Left ventricle myocardium inferior (tissue), 1 donor: Measurements from ENCODE around the gene ACSS3. TPM values are rescaled to one million over a fixed set of nuclear protein-coding genes. Genes with fewer than 3 reads are reported as not detected.
"Not testable (repeated sequence)": the region's sequence is repeated elsewhere in the genome, so short reads cannot be mapped to it uniquely, and the experiment has no call there.

Experiments used
- DNase-seq: peaks from one replicate; pipeline ENCODE4 v3.0.0-alpha.2; 2020
- H3K27ac ChIP-seq: fragments of 200-600 bp; replicated peaks from 2 replicates; pipeline ENCODE4 v1.8.0; 2021
- H3K27me3 ChIP-seq: fragments of 200-600 bp; 2 replicates; pipeline ENCODE4 v1.8.0; 2021; ENCODE audit warnings: low read depth
- H3K36me3 ChIP-seq: fragments of 200-600 bp; 2 replicates; pipeline ENCODE4 v1.8.0; 2021
- H3K4me1 ChIP-seq: fragments of 200-600 bp; 2 replicates; pipeline ENCODE4 v1.8.0; 2021
- H3K4me3 ChIP-seq: fragments of 200-600 bp; 2 replicates; pipeline ENCODE4 v1.8.0; 2021; ENCODE audit warnings: mild to moderate bottlenecking, moderate library complexity
- H3K9me3 ChIP-seq: fragments of 200-600 bp; replicated peaks from 2 replicates; pipeline ENCODE4 v1.8.0; 2021
- CTCF ChIP-seq: fragments of 200-600 bp; IDR thresholded peaks from 2 replicates; pipeline ENCODE4 v1.8.0; 2021; ENCODE audit warnings: antibody characterized with exemption, mild to moderate bottlenecking, borderline replicate concordance
- intact Hi-C: fragments of 100-400 bp; cut with micrococcal nuclease; formaldehyde crosslinking; loops from one replicate; pipeline ENCODE4 v1.11.0; 2022
- total RNA-seq: library from RNA; stranded (reverse); fragmentation: NEBNext Ultra II Directional; extraction: Animal tissue kit (Norgen Biotek cat#: 25700); gene quantifications from one replicate; pipeline ENCODE4 v1.2.1, GENCODE V29; 2021
- donor health status: DM: no; HTN: yes; CAD: no; lungs with severe emphysema.

ACSS3 gene
- total RNA-seq, 1 donor from 2014 or later = 24.5 TPM

GRCh38 chr12:81181691-81182090 is 103.8 kb downstream of the ACSS3 start:
- Histone ChIP-seq H3K27me3 (no peaks in the 10 kb centered on the region), H3K27ac (no peak overlapping the region), H3K4me3 (no peak overlapping the region), H3K9me3 (peaks cover 17% of the 10 kb centered on the region), H3K4me1 (no peaks in the 10 kb centered on the region), H3K36me3 (peaks cover 56% of the 10 kb centered on the region)
- intact Hi-C loops = no loop called here
- no peak for TF ChIP-seq CTCF
- DNase-seq = no peak

GRCh38 chr12:81187686-81188085 is 109.8 kb downstream of the ACSS3 start:
- intact Hi-C loops = no loop called here
- Histone ChIP-seq H3K4me3 (no peak overlapping the region), H3K27me3 (no peaks in the 10 kb centered on the region), H3K27ac (no peak overlapping the region), H3K4me1 (no peaks in the 10 kb centered on the region), H3K36me3 (peaks cover 25% of the 10 kb centered on the region), H3K9me3 (peaks cover 7% of the 10 kb centered on the region)
- no peak for DNase-seq
- TF ChIP-seq CTCF = no peak

- Histone ChIP-seq H3K9me3 (no peaks in the 10 kb centered on the region), H3K36me3 (peaks cover 9% of the 10 kb centered on the region), H3K27me3 (no peaks in the 10 kb centered on the region), H3K4me1 (no peaks in the 10 kb centered on the region), H3K27ac (no peak overlapping the region), H3K4me3 (no peak overlapping the region)
- DNase-seq = no peak
- intact Hi-C loops = no loop called here
- no peak for TF ChIP-seq CTCF
Observed at GRCh38 chr12:81196595-81196994, 118.7 kb downstream of the ACSS3 start.

GRCh38 chr12:81200561-81200960 is 122.7 kb downstream of the ACSS3 start:
- intact Hi-C loops, DNase-seq, H3K27me3 ChIP-seq, H3K27ac ChIP-seq, H3K36me3 ChIP-seq, H3K4me3 ChIP-seq, H3K4me1 ChIP-seq, H3K9me3 ChIP-seq: not testable (repeated sequence)

GRCh38 chr12:81203671-81204204 is 125.9 kb downstream of the ACSS3 start:
- peak overlapping the region; percentile 18 for H3K27ac ChIP-seq
- no peak for TF ChIP-seq CTCF
- H3K4me1 ChIP-seq = peaks cover 26% of the 10 kb centered on the region
- peaks cover 9% of the 10 kb centered on the region for H3K36me3 ChIP-seq
- no peaks in the 10 kb centered on the region for H3K27me3 ChIP-seq
- intact Hi-C loops = no loop called here
- no peak overlapping the region for H3K4me3 ChIP-seq
- DNase-seq = no peak
- H3K9me3 ChIP-seq = no peaks in the 10 kb centered on the region

- no peak for TF ChIP-seq CTCF
- H3K9me3 ChIP-seq = no peaks in the 10 kb centered on the region
- H3K4me3 ChIP-seq = no peak overlapping the region
- no peak for DNase-seq
- intact Hi-C loops = no loop called here
- H3K4me1 ChIP-seq = peaks cover 41% of the 10 kb centered on the region
- H3K27me3 ChIP-seq = no peaks in the 10 kb centered on the region
- no peaks in the 10 kb centered on the region for H3K36me3 ChIP-seq
- no peak overlapping the region for H3K27ac ChIP-seq
Observed at GRCh38 chr12:81205416-81205815, 127.5 kb downstream of the ACSS3 start.
